ENCODE data around the gene IZUMO1R.

Gene IZUMO1R

GRCh38 chr11:94328587-94329080 lies 24.3 kb downstream of the IZUMO1R start:
- Histone ChIP-seq H3K27ac (no peak overlapping the region), H3K36me3 (no peaks in the 10 kb centered on the region), H3K27me3 (ENCODE audit: insufficient read depth, low read depth, severe bottlenecking) (no peaks in the 10 kb centered on the region), H3K9me3 (ENCODE audit: severe bottlenecking) (no peaks in the 10 kb centered on the region), H3K4me3 (ENCODE audit: low read depth, low read length) (no peak overlapping the region)
- no peak for TF ChIP-seq CTCF (IDR thresholded peaks at IDR 0.05; ENCODE audit: low read depth, low read length)
- DNase-seq: no peak

- H3K27me3 ChIP-seq (ENCODE audit: insufficient read depth, low read depth, severe bottlenecking): no peaks in the 10 kb centered on the region
- no peaks in the 10 kb centered on the region for H3K36me3 ChIP-seq
- H3K27ac ChIP-seq: no peak overlapping the region
- no peak overlapping the region for H3K4me3 ChIP-seq (ENCODE audit: low read depth, low read length)
- no peaks in the 10 kb centered on the region for H3K9me3 ChIP-seq (ENCODE audit: severe bottlenecking)
- DNase-seq: no peak
- TF ChIP-seq CTCF (IDR thresholded peaks at IDR 0.05; ENCODE audit: low read depth, low read length): no peak
Observed at GRCh38 chr11:94329501-94329900, 25.1 kb downstream of the IZUMO1R start.

GRCh38 chr11:94330789-94331188 lies 26.4 kb downstream of the IZUMO1R start:
- no peaks in the 10 kb centered on the region for H3K36me3 ChIP-seq
- DNase-seq: no peak
- no peak overlapping the region for H3K27ac ChIP-seq
- no peak overlapping the region for H3K4me3 ChIP-seq (ENCODE audit: low read depth, low read length)
- no peak for TF ChIP-seq CTCF (IDR thresholded peaks at IDR 0.05; ENCODE audit: low read depth, low read length)
- H3K9me3 ChIP-seq (ENCODE audit: severe bottlenecking): no peaks in the 10 kb centered on the region
- no peaks in the 10 kb centered on the region for H3K27me3 ChIP-seq (ENCODE audit: insufficient read depth, low read depth, severe bottlenecking)

- Histone ChIP-seq H3K27me3 (ENCODE audit: insufficient read depth, low read depth, severe bottlenecking) (no peaks in the 10 kb centered on the region), H3K4me3 (ENCODE audit: low read depth, low read length) (no peak overlapping the region), H3K36me3 (no peaks in the 10 kb centered on the region), H3K9me3 (ENCODE audit: severe bottlenecking) (no peaks in the 10 kb centered on the region), H3K27ac (no peak overlapping the region)
- TF ChIP-seq CTCF (IDR thresholded peaks at IDR 0.05; ENCODE audit: low read depth, low read length): no peak
- DNase-seq: no peak
Observed at GRCh38 chr11:94332814-94333213, 28.4 kb downstream of the IZUMO1R start.

- Histone ChIP-seq H3K9me3 (ENCODE audit: severe bottlenecking) (no peaks in the 10 kb centered on the region), H3K27me3 (ENCODE audit: insufficient read depth, low read depth, severe bottlenecking) (no peaks in the 10 kb centered on the region), H3K36me3 (no peaks in the 10 kb centered on the region), H3K27ac (no peak overlapping the region), H3K4me3 (ENCODE audit: low read depth, low read length) (no peak overlapping the region)
- TF ChIP-seq CTCF (IDR thresholded peaks at IDR 0.05; ENCODE audit: low read depth, low read length): no peak
- DNase-seq: no peak
Observed at GRCh38 chr11:94336033-94336432, 31.7 kb downstream of the IZUMO1R start.

- Histone ChIP-seq H3K9me3 (ENCODE audit: severe bottlenecking) (no peaks in the 10 kb centered on the region), H3K27ac (no peak overlapping the region), H3K27me3 (ENCODE audit: insufficient read depth, low read depth, severe bottlenecking) (no peaks in the 10 kb centered on the region), H3K4me3 (ENCODE audit: low read depth, low read length) (no peak overlapping the region), H3K36me3 (no peaks in the 10 kb centered on the region)
- no peak for TF ChIP-seq CTCF (IDR thresholded peaks at IDR 0.05; ENCODE audit: low read depth, low read length)
- no peak for DNase-seq
Observed at GRCh38 chr11:94338651-94339050, 34.3 kb downstream of the IZUMO1R start.
